BE2C (cell line): ENCODE data around the gene CAMK1.

Experiments used
- DNase-seq: peaks from one replicate; pipeline ENCODE4 v3.0.0-alpha.2; 2020
- H3K27me3 ChIP-seq: fragments of 250-450 bp; sonication (Bioruptor Pico); 2 replicates; pipeline ENCODE4 v1.5.1; 2020; ENCODE audit warnings: mild to moderate bottlenecking
- H3K36me3 ChIP-seq: fragments of 250-450 bp; sonication (Bioruptor Pico); 2 replicates; pipeline ENCODE4 v1.5.1; 2020; ENCODE audit warnings: mild to moderate bottlenecking
- H3K4me1 ChIP-seq: fragments of 250-450 bp; sonication (Bioruptor Pico); 2 replicates; pipeline ENCODE4 v1.5.1; 2020
- H3K4me3 ChIP-seq: 2 replicates; pipeline ENCODE4 v1.5.1; 2011; ENCODE audit warnings: low read depth, low read length
- H3K9me3 ChIP-seq: fragments of 250-450 bp; sonication (Bioruptor Pico); 2 replicates; pipeline ENCODE4 v1.5.1; 2020
- CTCF ChIP-seq: IDR thresholded peaks from 2 replicates; pipeline ENCODE4 v1.5.1; 2012; ENCODE audit warnings: mild to moderate bottlenecking, low read depth, low read length

CAMK1 gene

DNA sequence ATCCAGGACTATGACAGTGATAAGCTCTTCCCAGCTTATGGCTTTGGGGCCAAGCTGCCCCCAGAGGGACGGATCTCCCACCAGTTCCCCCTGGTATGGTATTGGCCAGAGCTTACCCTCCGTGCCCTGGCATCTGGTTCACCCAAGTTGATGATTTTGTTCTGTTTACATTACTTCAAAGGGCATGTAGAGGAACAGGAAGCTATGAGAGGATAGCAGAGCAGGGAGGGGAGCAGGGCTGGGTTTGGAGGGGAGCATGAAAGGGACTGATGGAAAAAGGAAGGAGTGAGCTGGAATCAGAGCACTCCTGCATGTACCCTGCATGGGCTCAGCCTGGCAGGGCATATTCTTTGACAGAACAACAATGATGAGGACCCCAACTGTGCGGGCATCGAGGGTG, 51.6 kb downstream of the CAMK1 start:
- no peak overlapping the region for H3K4me3 ChIP-seq
- no peak for DNase-seq
- no peak for TF ChIP-seq CTCF

GRCh38 chr3:9717563-9717962, 52.2 kb downstream of the CAMK1 start:
- H3K4me3 ChIP-seq = no peak overlapping the region

More for the DNA sequence above, 51.6 kb downstream of the CAMK1 start:
- H3K9me3 ChIP-seq = no peaks in the 10 kb centered on the region
- H3K27me3 ChIP-seq = no peaks in the 10 kb centered on the region
- no peaks in the 10 kb centered on the region for H3K36me3 ChIP-seq
- no peaks in the 10 kb centered on the region; the same call in 1 of the 2 replicates for H3K4me1 ChIP-seq

DNA sequence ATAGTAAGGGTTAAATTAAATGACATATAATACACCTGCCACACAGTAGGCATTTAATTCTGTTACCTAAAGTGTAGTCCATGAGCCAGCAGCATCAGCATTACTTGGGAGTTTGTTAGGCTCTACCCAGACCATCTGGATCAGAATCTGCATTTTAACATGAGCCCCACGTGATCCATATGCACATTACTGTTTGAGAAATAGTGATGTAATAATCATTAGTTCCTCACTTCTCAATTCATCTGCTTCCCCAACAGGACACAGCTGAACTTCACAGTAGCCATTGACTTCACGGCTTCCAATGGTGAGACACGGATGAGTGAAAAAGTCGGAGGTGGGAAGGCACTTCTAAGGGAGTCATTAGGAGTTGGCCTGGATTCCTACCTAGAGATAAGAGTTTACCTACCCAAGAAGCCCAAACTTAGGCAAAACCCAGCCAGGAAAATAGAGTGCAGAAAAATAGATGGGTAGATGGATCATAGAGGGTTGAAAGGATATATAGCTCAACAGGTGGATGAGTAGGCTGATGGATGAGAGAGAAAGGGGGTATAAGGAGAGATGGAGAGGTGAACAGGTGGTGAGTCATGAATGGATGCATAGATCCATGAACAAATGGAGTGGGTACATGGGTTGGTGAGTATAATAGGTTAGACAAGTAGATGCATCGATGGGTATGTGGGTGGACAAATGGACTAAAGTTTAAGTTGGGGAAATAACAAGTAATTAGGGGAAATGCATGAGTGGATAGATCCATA, 52.8 kb downstream of the CAMK1 start:
- no peaks in the 10 kb centered on the region; the same call in 1 of the 2 replicates for H3K27me3 ChIP-seq
- no peak for TF ChIP-seq CTCF
- no peaks in the 10 kb centered on the region for H3K9me3 ChIP-seq
- no peaks in the 10 kb centered on the region; the same call in 1 of the 2 replicates for H3K4me1 ChIP-seq
- DNase-seq = no peak
- no peaks in the 10 kb centered on the region for H3K36me3 ChIP-seq
- H3K4me3 ChIP-seq = no peak overlapping the region

More at GRCh38 chr3:9717563-9717962, 52.2 kb downstream of the CAMK1 start:
- H3K4me1 ChIP-seq = no peaks in the 10 kb centered on the region; the same call in 1 of the 2 replicates
- no peak for TF ChIP-seq CTCF
- H3K27me3 ChIP-seq = no peaks in the 10 kb centered on the region; the same call in 1 of the 2 replicates
- DNase-seq = no peak
- H3K36me3 ChIP-seq = no peaks in the 10 kb centered on the region
- H3K9me3 ChIP-seq = no peaks in the 10 kb centered on the region

GRCh38 chr3:9715764-9716437, 53.8 kb downstream of the CAMK1 start:
- Histone ChIP-seq H3K4me3 (no peak overlapping the region), H3K27me3 (no peaks in the 10 kb centered on the region; the same call in 1 of the 2 replicates), H3K9me3 (no peaks in the 10 kb centered on the region), H3K4me1 (no peaks in the 10 kb centered on the region; the same call in 1 of the 2 replicates), H3K36me3 (no peaks in the 10 kb centered on the region)
- DNase-seq = peak; percentile 59
- peak; percentile 58 for TF ChIP-seq CTCF

DNA sequence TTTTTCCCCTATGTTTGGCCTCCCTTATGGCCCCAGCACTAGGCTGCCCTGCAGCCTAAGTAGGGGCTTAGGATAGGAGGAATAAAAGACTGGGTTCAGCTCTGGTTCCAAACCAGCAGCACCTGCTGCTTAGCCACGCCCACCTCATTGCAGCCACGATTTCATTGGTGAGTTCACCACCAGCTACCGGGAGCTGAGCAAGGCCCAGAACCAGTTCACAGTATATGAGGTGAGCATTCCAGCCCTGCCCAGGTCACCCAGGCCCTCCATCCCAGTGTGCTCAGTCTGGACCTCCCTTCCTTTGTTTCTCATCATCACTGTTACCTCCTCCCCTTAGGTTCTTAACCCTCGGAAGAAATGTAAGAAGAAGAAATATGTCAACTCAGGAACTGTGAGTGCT, 54.6 kb downstream of the CAMK1 start:
- Histone ChIP-seq H3K27me3 (no peaks in the 10 kb centered on the region; the same call in 1 of the 2 replicates), H3K9me3 (no peaks in the 10 kb centered on the region), H3K4me1 (no peaks in the 10 kb centered on the region; the same call in 1 of the 2 replicates), H3K36me3 (no peaks in the 10 kb centered on the region), H3K4me3 (no peak overlapping the region)
- no peak for TF ChIP-seq CTCF
- no peak for DNase-seq
